Thyroid gland (tissue), 4 donors: ENCODE data around the gene EYA4. TPM values are rescaled to one million over a fixed set of nuclear protein-coding genes. Genes with fewer than 3 reads are reported as not detected.

Experiments used
- DNase-seq, 2 donors: peaks; one replicate each; pipeline ENCODE4 v3.0.0-alpha.2; 2019
- H3K27ac ChIP-seq, 3 donors: fragments of 200-600 bp; sonication (generic); 1 replicate in 2 of 3; 2 replicates in 1 of 3; pipeline ENCODE4 v1.5.1; 2016 to 2019; ENCODE audit warnings: mild to moderate bottlenecking in 1 of 3, moderate library complexity in 1 of 3
- H3K27me3 ChIP-seq: fragments of 200-600 bp; sonication (generic); one replicate; pipeline ENCODE4 v1.5.1; 2019
- H3K36me3 ChIP-seq, 2 donors: fragments of 200-600 bp; sonication (generic); one replicate each; pipeline ENCODE4 v1.5.1; 2016 to 2019
- H3K4me1 ChIP-seq, 2 donors: fragments of 200-600 bp; sonication (generic); one replicate each; pipeline ENCODE4 v1.5.1; 2017 to 2019
- H3K4me3 ChIP-seq, 3 donors: fragments of 200-600 bp; sonication (generic); replicated peaks in 1 of 3; 1 replicate in 2 of 3; 2 replicates in 1 of 3; pipeline ENCODE4 v1.5.1; 2016; ENCODE audit warnings: mild to moderate bottlenecking in 1 of 3
- H3K9me3 ChIP-seq: fragments of 200-600 bp; sonication (generic); one replicate; pipeline ENCODE4 v1.5.1; 2017
- CTCF ChIP-seq, 6 experiments: fragments of 200-600 bp in 3 of 6; fragments of 450-650 bp in 3 of 6; sonication (generic) in 3 of 6; IDR thresholded peaks; one replicate each; pipeline ENCODE4 v1.5.1; 2016 to 2019; ENCODE audit warnings: antibody characterized with exemption in 6 of 6, mild to moderate bottlenecking in 2 of 6, inconsistent platforms in 1 of 6, moderate library complexity in 1 of 6
- POLR2A ChIP-seq, 2 donors: fragments of 450-650 bp; IDR thresholded peaks; one replicate each; pipeline ENCODE4 v1.6.1; 2017; ENCODE audit warnings: antibody characterized with exemption in 2 of 2, mild to moderate bottlenecking in 2 of 2, moderate library complexity in 1 of 2
- whole genome bisulfite sequencing, 2 donors: methylation state at CpG; one replicate each; pipeline ENCODE4 v1.1.5; 2017; 5-methylcytosine and 5-hydroxymethylcytosine counted together
- intact Hi-C: fragments of 100-400 bp; cut with DNase I; formaldehyde crosslinking; loops from one replicate; pipeline ENCODE4 v1.15.1; 2023
- total RNA-seq, 4 donors: library from RNA; depleted of rRNA; stranded (reverse); fragments of >200 nt; gene quantifications; one replicate each; pipeline ENCODE4 v1.2.3, GENCODE V29; 2016

The EYA4 gene
- total RNA-seq, 4 donors from 2014 or later, result 3.3 to 8.2 (median 5.3) TPM

GRCh38 chr6:133446789-133447188 is 205.6 kb downstream of the EYA4 start:
- H3K9me3 ChIP-seq, result no peaks in the 10 kb centered on the region

GRCh38 chr6:133447924-133448323 is 206.8 kb downstream of the EYA4 start:
- intact Hi-C loops, result no loop called here
- Histone ChIP-seq H3K4me1 (no peaks in the 10 kb centered on the region), H3K27ac (no peak overlapping the region), H3K36me3 (no peaks in the 10 kb centered on the region), H3K9me3 (no peaks in the 10 kb centered on the region), H3K4me3 (no peak overlapping the region), H3K27me3 (no peaks in the 10 kb centered on the region)
- no peak for TF ChIP-seq POLR2A (IDR thresholded peaks at IDR 0.05)
- TF ChIP-seq CTCF (IDR thresholded peaks at IDR 0.05), result no peak
- DNase-seq, result no peak

More at GRCh38 chr6:133446789-133447188, 205.6 kb downstream of the EYA4 start:
- no peak for TF ChIP-seq CTCF (IDR thresholded peaks at IDR 0.05)
- H3K4me1 ChIP-seq, result no peaks in the 10 kb centered on the region
- no peak overlapping the region for H3K4me3 ChIP-seq
- H3K27me3 ChIP-seq, result no peaks in the 10 kb centered on the region
- no peak overlapping the region for H3K27ac ChIP-seq
- no peaks in the 10 kb centered on the region for H3K36me3 ChIP-seq
- intact Hi-C loops, result no loop called here
- no peak for DNase-seq

- no peak for DNase-seq
- TF ChIP-seq POLR2A (IDR thresholded peaks at IDR 0.05) (no peak), CTCF (IDR thresholded peaks at IDR 0.05) (no peak)
- no peak overlapping the region for H3K27ac ChIP-seq
- WGBS, 2 donors, result 37 to 42% methylated on average over 7 of the region's 7 CpGs
- intact Hi-C loops, result no loop called here
- no peaks in the 10 kb centered on the region for H3K4me1 ChIP-seq
- H3K4me3 ChIP-seq, result no peak overlapping the region
- H3K36me3 ChIP-seq, result no peaks in the 10 kb centered on the region
- H3K9me3 ChIP-seq, result no peaks in the 10 kb centered on the region
- H3K27me3 ChIP-seq, result no peaks in the 10 kb centered on the region
These were observed 215.3 kb downstream of the EYA4 start for GRCh38 chr6:133456439-133456838.

- no peak overlapping the region for H3K4me3 ChIP-seq
- DNase-seq, result no peak
- H3K27ac ChIP-seq, result no peak overlapping the region
- no peaks in the 10 kb centered on the region for H3K27me3 ChIP-seq
- no peak for TF ChIP-seq CTCF (IDR thresholded peaks at IDR 0.05)
- no peak for TF ChIP-seq POLR2A (IDR thresholded peaks at IDR 0.05)
- H3K4me1 ChIP-seq, result no peaks in the 10 kb centered on the region
- no peaks in the 10 kb centered on the region for H3K9me3 ChIP-seq
- intact Hi-C loops, result no loop called here
- WGBS, 2 donors, result 87 to 88% methylated on average over 4 of the region's 4 CpGs
- H3K36me3 ChIP-seq, result no peaks in the 10 kb centered on the region
These were observed 215.8 kb downstream of the EYA4 start for GRCh38 chr6:133456944-133457343.

- H3K9me3 ChIP-seq, result no peaks in the 10 kb centered on the region
- peaks cover 4 to 9% of the 10 kb centered on the region in 2 donors for H3K4me1 ChIP-seq
- WGBS, 2 donors, result 87 to 92% methylated on average over 2 of the region's 2 CpGs
- no peak overlapping the region for H3K4me3 ChIP-seq
- H3K27me3 ChIP-seq, result no peaks in the 10 kb centered on the region
- intact Hi-C loops, result no loop called here
- no peak overlapping the region for H3K27ac ChIP-seq
- H3K36me3 ChIP-seq, result no peaks in the 10 kb centered on the region
- TF ChIP-seq CTCF (IDR thresholded peaks at IDR 0.05) (no peak), POLR2A (IDR thresholded peaks at IDR 0.05) (no peak)
- DNase-seq, result no peak
These were observed 218.9 kb downstream of the EYA4 start for GRCh38 chr6:133460101-133460500.
